B cell (primary cell): ENCODE data around the gene MSH3. TPM values are rescaled to one million over a fixed set of nuclear protein-coding genes. Genes with fewer than 3 reads are reported as not detected.
"Not testable (repeated sequence)": the region's sequence is repeated elsewhere in the genome, so short reads cannot be mapped to it uniquely, and the experiment has no call there.

ENCODE experiments used
- ATAC-seq: fragments of 200-7000 bp; cut with Tn5 transposase; one replicate; pipeline ENCODE4 v1.10.0; 2021; ENCODE audit warnings: low read depth, mild to moderate bottlenecking, moderate number of reproducible peaks, moderate library complexity
- CTCF ChIA-PET: fragments of 350-600 bp; sonication (Branson Sonifier 250); formaldehyde crosslinking; loops from one replicate; lab custom pipeline; 2021; ENCODE audit warnings: antibody characterized with exemption, inconsistent platforms; lab: Charles Lee
- POLR2A ChIA-PET: fragments of 350-600 bp; sonication (Branson Sonifier 250); formaldehyde crosslinking; loops from one replicate; lab custom pipeline; 2021; ENCODE audit warnings: antibody characterized with exemption; lab: Charles Lee
- DNase-seq: peaks from one replicate; pipeline ENCODE4 v3.0.0; 2013
- H2AFZ ChIP-seq: 2 replicates; pipeline ENCODE4 v1.6.1; 2012; ENCODE audit warnings: mild to moderate bottlenecking, low read depth, low read length; ENCODE audit not compliant: insufficient read depth, poor library complexity, severe bottlenecking
- H3K27ac ChIP-seq, 2 donors: 1 replicate in 1 of 2; 2 replicates in 1 of 2; pipeline ENCODE4 v1.5.1; 2012 to 2013; ENCODE audit warnings: low read length in 2 of 2, mild to moderate bottlenecking in 2 of 2, moderate library complexity in 1 of 2
- H3K27me3 ChIP-seq, 4 experiments: fragments of 200-600 bp in 1 of 4; sonication (generic) in 1 of 4; replicated peaks in 1 of 4; 1 replicate in 2 of 4; 2 replicates in 2 of 4; pipeline versions ENCODE4 v1.6.1 to v1.7.0; 2013 to 2016; ENCODE audit warnings: low read length in 3 of 4, mild to moderate bottlenecking in 2 of 4, mixed read lengths in 1 of 4, moderate library complexity in 1 of 4; ENCODE audit not compliant: insufficient read depth in 4 of 4, control insufficient read depth in 3 of 4; ENCODE audit errors: control extremely low read depth in 1 of 4
- H3K36me3 ChIP-seq, 2 experiments: replicated peaks in 1 of 2; 1 replicate in 1 of 2; 2 replicates in 1 of 2; pipeline versions ENCODE4 v1.6.1 to v1.7.1; 2013; ENCODE audit warnings: low read length in 1 of 2; ENCODE audit not compliant: insufficient read depth in 2 of 2, control insufficient read depth in 1 of 2; ENCODE audit errors: control extremely low read depth in 1 of 2, extremely low read depth in 1 of 2
- H3K4me1 ChIP-seq, 2 donors: fragments of 200-600 bp in 1 of 2; sonication (generic) in 1 of 2; 1 replicate in 1 of 2; 2 replicates in 1 of 2; pipeline versions ENCODE4 v1.5.1 to v1.6.1; 2013 to 2017; ENCODE audit warnings: low read length in 2 of 2; ENCODE audit not compliant: control insufficient read depth in 2 of 2, insufficient read depth in 2 of 2
- H3K4me2 ChIP-seq: replicated peaks from 2 replicates; pipeline ENCODE3; 2012; ENCODE audit warnings: mild to moderate bottlenecking, low read depth, low read length; ENCODE audit not compliant: poor library complexity, severe bottlenecking
- H3K4me3 ChIP-seq, 5 experiments: fragments of 200-600 bp in 1 of 5; sonication (generic) in 1 of 5; 1 replicate in 3 of 5; 2 replicates in 2 of 5; pipeline versions ENCODE4 v1.5.1 to v1.7.0; 2011 to 2016; ENCODE audit warnings: low read length in 4 of 5, mild to moderate bottlenecking in 4 of 5, low read depth in 2 of 5, control low read depth in 1 of 5, moderate library complexity in 1 of 5; ENCODE audit not compliant: insufficient read depth in 1 of 5; ENCODE audit errors: control extremely low read depth in 1 of 5, extremely low read depth in 1 of 5
- H3K79me2 ChIP-seq: fragments of 200-600 bp; sonication (generic); one replicate; pipeline ENCODE4 v1.6.0; 2016; ENCODE audit warnings: low read length; ENCODE audit not compliant: control insufficient read depth, insufficient read depth
- H3K9ac ChIP-seq: fragments of 200-600 bp; sonication (generic); 2 replicates; pipeline ENCODE4 v1.6.1; 2017; ENCODE audit warnings: mild to moderate bottlenecking, low read length, moderate library complexity
- H3K9me3 ChIP-seq, 3 donors: one replicate each; pipeline versions ENCODE4 v1.6.1 to v1.7.1; 2013; ENCODE audit warnings: low read length in 2 of 3; ENCODE audit not compliant: control insufficient read depth in 2 of 3, insufficient read depth in 1 of 3; ENCODE audit errors: control extremely low read depth in 1 of 3
- H4K20me1 ChIP-seq: 2 replicates; pipeline ENCODE4 v1.6.0; 2012; ENCODE audit warnings: mild to moderate bottlenecking, low read length; ENCODE audit not compliant: insufficient read depth, control insufficient read depth, poor library complexity, severe bottlenecking
- H3K27ac Mint-ChIP-seq: one replicate; pipeline ENCODE4 v1.8.0; 2021; ENCODE audit warnings: mixed read lengths
- H3K27me3 Mint-ChIP-seq: one replicate; pipeline ENCODE4 v1.8.0; 2021; ENCODE audit warnings: mixed read lengths
- H3K4me1 Mint-ChIP-seq: one replicate; pipeline ENCODE4 v1.8.0; 2021; ENCODE audit warnings: mixed read lengths
- H3K4me3 Mint-ChIP-seq: one replicate; pipeline ENCODE4 v1.8.0; 2021; ENCODE audit warnings: mixed read lengths
- H3K9me3 Mint-ChIP-seq: one replicate; pipeline ENCODE4 v1.8.0; 2022; ENCODE audit warnings: mixed read lengths; ENCODE audit not compliant: insufficient read depth
- EZH2 ChIP-seq: IDR thresholded peaks from 2 replicates; pipeline ENCODE4 v1.6.1; 2012; ENCODE audit warnings: borderline replicate concordance, low read depth, mild to moderate bottlenecking, moderate library complexity, low read length; ENCODE audit not compliant: insufficient read depth, poor library complexity, severe bottlenecking
- WGBS: methylation state at CpG from one replicate; pipeline ENCODE4 v1.1.5; 2013; ENCODE audit warnings: missing lambda C conversion rate; ENCODE audit not compliant: insufficient coverage; 5-methylcytosine and 5-hydroxymethylcytosine counted together
- intact Hi-C: fragments of 100-400 bp; cut with micrococcal nuclease; formaldehyde crosslinking; loops from one replicate; pipeline ENCODE4 v1.10.0; 2022
- polyA plus RNA-seq: library from polyadenylated mRNA; depleted of rRNA; stranded (reverse); fragments of >200 nt; gene quantifications from 2 replicates; pipeline ENCODE4 v1.2.3, GENCODE V29; 2012
- total RNA-seq, 2 donors: library from RNA; stranded (reverse); fragments of 120-200 nt in 1 of 2; gene quantifications; 1 replicate in 1 of 2; 2 replicates in 1 of 2; pipeline versions ENCODE4 v1.2.3 to v1.2.4, GENCODE V29; 2013 to 2022
- TF ChIP-seq, protein P1 (sequence below): fragments of 200-600 bp; IDR thresholded peaks from one replicate; pipeline ENCODE4 v1.8.0; 2022; ENCODE audit warnings: antibody characterized with exemption, mild to moderate bottlenecking

MSH3 gene
- total and polyA plus RNA-seq, 2 donors (not counting 1 experiment from before 2014, with no cell fraction given): 3.5 to 26.3 TPM

GRCh38 chr5:80659106-80659505 is 4.7 kb downstream of the MSH3 start:
- Histone ChIP-seq H3K4me3 (no peak overlapping the region), H2AFZ (no peak overlapping the region), H3K4me1 (peaks cover 9 to 11% of the 10 kb centered on the region in 2 donors), H3K27me3 (no peaks in the 10 kb centered on the region), H4K20me1 (peaks cover 2% of the 10 kb centered on the region), H3K4me2 (no peak overlapping the region), H3K27ac (no peak overlapping the region), H3K9ac (no peak overlapping the region), H3K79me2 (peaks cover 33% of the 10 kb centered on the region), H3K36me3 (peaks cover 10 to 41% of the 10 kb centered on the region in 2 experiments), H3K9me3 (no peaks in the 10 kb centered on the region)
- Mint-ChIP-seq H3K4me1 (peaks cover 13% of the 10 kb centered on the region), H3K9me3 (no peaks in the 10 kb centered on the region), H3K27me3 (no peaks in the 10 kb centered on the region), H3K4me3 (no peak overlapping the region), H3K27ac (no peak overlapping the region)
- intact Hi-C loops: loop anchor here (5.0 kb wide), 2 partner anchors 667 to 1047 kb away; partner anchors contain the start of genes MTX3 and TENT2
- no peak for TF ChIP-seq EZH2
- TF ChIP-seq, protein P1, sequence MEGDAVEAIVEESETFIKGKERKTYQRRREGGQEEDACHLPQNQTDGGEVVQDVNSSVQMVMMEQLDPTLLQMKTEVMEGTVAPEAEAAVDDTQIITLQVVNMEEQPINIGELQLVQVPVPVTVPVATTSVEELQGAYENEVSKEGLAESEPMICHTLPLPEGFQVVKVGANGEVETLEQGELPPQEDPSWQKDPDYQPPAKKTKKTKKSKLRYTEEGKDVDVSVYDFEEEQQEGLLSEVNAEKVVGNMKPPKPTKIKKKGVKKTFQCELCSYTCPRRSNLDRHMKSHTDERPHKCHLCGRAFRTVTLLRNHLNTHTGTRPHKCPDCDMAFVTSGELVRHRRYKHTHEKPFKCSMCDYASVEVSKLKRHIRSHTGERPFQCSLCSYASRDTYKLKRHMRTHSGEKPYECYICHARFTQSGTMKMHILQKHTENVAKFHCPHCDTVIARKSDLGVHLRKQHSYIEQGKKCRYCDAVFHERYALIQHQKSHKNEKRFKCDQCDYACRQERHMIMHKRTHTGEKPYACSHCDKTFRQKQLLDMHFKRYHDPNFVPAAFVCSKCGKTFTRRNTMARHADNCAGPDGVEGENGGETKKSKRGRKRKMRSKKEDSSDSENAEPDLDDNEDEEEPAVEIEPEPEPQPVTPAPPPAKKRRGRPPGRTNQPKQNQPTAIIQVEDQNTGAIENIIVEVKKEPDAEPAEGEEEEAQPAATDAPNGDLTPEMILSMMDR: no peak
- POLR2A ChIA-PET: no interaction called here
- ATAC-seq (no peak), DNase-seq (no peak)
- WGBS: 100% methylated on average over 2 of the region's 5 CpGs
- CTCF ChIA-PET: no interaction called here

DNA sequence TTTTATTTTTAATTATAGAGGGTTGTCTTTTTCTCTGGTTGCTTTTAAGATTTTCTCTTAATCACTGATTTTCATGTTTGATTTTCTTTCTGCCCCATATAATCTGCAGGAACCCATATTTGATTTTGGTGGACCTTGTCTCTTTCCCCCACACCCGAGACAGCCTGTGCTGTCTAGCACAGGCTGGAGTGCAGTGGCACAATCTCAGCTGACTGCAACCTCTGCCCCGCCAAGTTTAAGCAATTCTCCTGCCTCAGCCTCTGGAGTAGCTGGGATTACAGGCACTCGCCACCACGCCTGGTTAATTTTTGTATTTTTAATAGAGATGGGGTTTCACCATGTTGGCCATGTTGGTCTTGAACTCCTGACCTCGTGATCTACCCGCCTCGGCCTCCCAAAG is 6.2 kb downstream of the MSH3 start:
- H4K20me1 ChIP-seq, POLR2A ChIA-PET, H2AFZ ChIP-seq, H3K4me3 ChIP-seq, H3K4me1 Mint-ChIP-seq, H3K9ac ChIP-seq, H3K27me3 ChIP-seq, DNase-seq, intact Hi-C loops, H3K27me3 Mint-ChIP-seq, H3K4me2 ChIP-seq, H3K9me3 Mint-ChIP-seq, H3K27ac ChIP-seq, ATAC-seq, H3K4me3 Mint-ChIP-seq, H3K4me1 ChIP-seq, H3K9me3 ChIP-seq, H3K27ac Mint-ChIP-seq: not testable (repeated sequence)
- CTCF ChIA-PET: interaction anchor here (1.3 kb wide), 1 partner anchor 11 kb away, joined by 3 read pairs; no protein-coding TSS in a partner anchor
- H3K36me3 ChIP-seq: peaks cover 18 to 52% of the 10 kb centered on the region in 2 experiments
- peaks cover 33% of the 10 kb centered on the region for H3K79me2 ChIP-seq
- WGBS: 85% methylated on average over 2 of the region's 7 CpGs
